Fibroblast of skin of left quadriceps (primary cell): ENCODE data around the gene ADD3.
A peak's percentile ranks its signal among the peaks of the same experiment; 100 is the strongest.
"Not testable (repeated sequence)": the region's sequence is repeated elsewhere in the genome, so short reads cannot be mapped to it uniquely, and the experiment has no call there.

ENCODE experiments used
- DNase-seq, 2 experiments: peaks; one replicate each; pipeline ENCODE4 v3.0.0-alpha.2; 2013; ENCODE audit warnings: low read depth in 2 of 2

The ADD3 gene

GRCh38 chr10:109977382-109977806 is 30.4 kb upstream of the ADD3 start:
- DNase-seq: no peak

- no peak for DNase-seq
Observed at GRCh38 chr10:109978481-109978880, 29.3 kb upstream of the ADD3 start.

GRCh38 chr10:109979215-109979614 is 28.6 kb upstream of the ADD3 start:
- DNase-seq: no peak

- no peak for DNase-seq
Observed at GRCh38 chr10:109981650-109982049, 26.1 kb upstream of the ADD3 start.

GRCh38 chr10:109982123-109982522 is 25.7 kb upstream of the ADD3 start:
- DNase-seq: no peak

- DNase-seq: no peak
Observed at GRCh38 chr10:109982812-109983211, 25.0 kb upstream of the ADD3 start.

GRCh38 chr10:109984013-109984412 is 23.8 kb upstream of the ADD3 start:
- DNase-seq: no peak

GRCh38 chr10:109985768-109986167 is 22.0 kb upstream of the ADD3 start:
- DNase-seq: not testable (repeated sequence)

GRCh38 chr10:109987452-109988211 is 20.2 kb upstream of the ADD3 start:
- peak; percentile 65 to 66 for DNase-seq

GRCh38 chr10:109988212-109988596 is 19.6 kb upstream of the ADD3 start:
- DNase-seq: no peak

GRCh38 chr10:109991266-109991855 is 16.4 kb upstream of the ADD3 start:
- DNase-seq: no peak

GRCh38 chr10:109992485-109992884 is 15.3 kb upstream of the ADD3 start:
- no peak for DNase-seq

- no peak for DNase-seq
Observed at GRCh38 chr10:109993551-109994330, 14.0 kb upstream of the ADD3 start.

- no peak for DNase-seq
Observed at GRCh38 chr10:109994711-109995577, 12.8 kb upstream of the ADD3 start.

GRCh38 chr10:109995595-109995994 is 12.2 kb upstream of the ADD3 start:
- DNase-seq: no peak

GRCh38 chr10:109996225-109996624 is 11.6 kb upstream of the ADD3 start:
- no peak for DNase-seq

GRCh38 chr10:109996766-109997171 is 11.0 kb upstream of the ADD3 start:
- DNase-seq: no peak

- no peak for DNase-seq
Observed at GRCh38 chr10:109997233-109997632, 10.6 kb upstream of the ADD3 start.

GRCh38 chr10:109998513-109998912 is 9.3 kb upstream of the ADD3 start:
- no peak for DNase-seq

- no peak for DNase-seq
Observed at GRCh38 chr10:110002801-110003523, 4.8 kb upstream of the ADD3 start.

- DNase-seq: no peak
Observed at GRCh38 chr10:110003524-110003885, 4.3 kb upstream of the ADD3 start.
